Measurements from ENCODE around the gene TCF7L1.

- TF ChIP-seq ARID2 (IDR thresholded peaks at IDR 0.05) (no peak), XRCC5 (IDR thresholded peaks at IDR 0.05; ENCODE audit: low read depth, low read length) (no peak), ZC3H11A (IDR thresholded peaks at IDR 0.05; ENCODE audit: low read depth, low read length) (no peak), PREB (CRISPR knock-in tag; IDR thresholded peaks at IDR 0.05) (no peak), SMARCE1 (IDR thresholded peaks at IDR 0.05) (no peak), HIVEP1 (CRISPR knock-in tag; IDR thresholded peaks at IDR 0.05) (no peak)
These were observed 38.1 kb upstream of the TCF7L1 start for GRCh38 chr2:85095094-85095493.

Measured in K562 (cell line).